Measurements from ENCODE around the gene RPP38.

The RPP38 gene

DNA sequence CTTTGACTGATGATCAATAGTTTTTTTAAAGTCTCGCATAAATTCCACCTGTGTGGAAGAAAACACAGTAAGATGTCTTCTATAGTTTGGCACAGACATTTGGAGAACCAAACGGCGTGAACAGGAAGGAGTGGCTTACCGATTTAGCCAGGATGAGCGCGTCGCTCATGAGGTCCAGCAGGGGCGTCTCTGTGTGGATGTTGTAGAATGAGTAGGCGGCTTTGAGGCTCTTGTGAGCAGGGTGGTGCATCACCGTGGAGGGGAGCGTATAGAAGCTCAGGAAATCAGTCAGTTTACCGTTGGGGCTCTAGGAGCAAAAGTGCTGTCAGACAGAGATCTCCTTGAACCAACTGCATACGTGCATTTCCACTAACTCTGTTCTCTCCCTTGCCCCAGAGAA lies 15.5 kb downstream of the RPP38 start:
- peak; percentile 9 for DNase-seq (ENCODE audit: low read depth, low spot score)
- H3K36me3 ChIP-seq (ENCODE audit: insufficient read depth, insufficient read length, low read length), result peaks cover 30% of the 10 kb centered on the region
- no peak overlapping the region for H3K4me3 ChIP-seq (ENCODE audit: insufficient read length, low read depth)
- no peaks in the 10 kb centered on the region; the same call in 1 of the 2 replicates for H3K9me3 ChIP-seq (ENCODE audit: insufficient read depth, low read length)
- H3K4me1 ChIP-seq (ENCODE audit: insufficient read depth, insufficient read length), result no peaks in the 10 kb centered on the region
- no peaks in the 10 kb centered on the region for H3K27me3 ChIP-seq (ENCODE audit: insufficient read depth, insufficient read length)
- H3K9ac ChIP-seq (ENCODE audit: insufficient read length, low read depth), result no peak overlapping the region
- TF ChIP-seq ZNF274 (IDR thresholded peaks at IDR 0.05; ENCODE audit: low read depth, low read length) (no peak), SUZ12 (IDR thresholded peaks at IDR 0.05; ENCODE audit: extremely low read depth, insufficient read depth, insufficient read length) (no peak), YY1 (IDR thresholded peaks at IDR 0.05; ENCODE audit: insufficient read depth, insufficient read length) (no peak)

- peaks cover 30% of the 10 kb centered on the region for H3K36me3 ChIP-seq (ENCODE audit: insufficient read depth, insufficient read length, low read length)
- H3K4me1 ChIP-seq (ENCODE audit: insufficient read depth, insufficient read length), result no peaks in the 10 kb centered on the region
- no peaks in the 10 kb centered on the region; the same call in 1 of the 2 replicates for H3K9me3 ChIP-seq (ENCODE audit: insufficient read depth, low read length)
- H3K4me3 ChIP-seq (ENCODE audit: insufficient read length, low read depth), result no peak overlapping the region
- DNase-seq (ENCODE audit: low read depth, low spot score), result no peak
- no peak for TF ChIP-seq SUZ12 (IDR thresholded peaks at IDR 0.05; ENCODE audit: extremely low read depth, insufficient read depth, insufficient read length)
- no peak for TF ChIP-seq ZNF274 (IDR thresholded peaks at IDR 0.05; ENCODE audit: low read depth, low read length)
- no peak for TF ChIP-seq YY1 (IDR thresholded peaks at IDR 0.05; ENCODE audit: insufficient read depth, insufficient read length)
- no peak overlapping the region for H3K9ac ChIP-seq (ENCODE audit: insufficient read length, low read depth)
- no peaks in the 10 kb centered on the region for H3K27me3 ChIP-seq (ENCODE audit: insufficient read depth, insufficient read length)
Measured at GRCh38 chr10:15113766-15114165, 16.6 kb downstream of the RPP38 start.

DNA sequence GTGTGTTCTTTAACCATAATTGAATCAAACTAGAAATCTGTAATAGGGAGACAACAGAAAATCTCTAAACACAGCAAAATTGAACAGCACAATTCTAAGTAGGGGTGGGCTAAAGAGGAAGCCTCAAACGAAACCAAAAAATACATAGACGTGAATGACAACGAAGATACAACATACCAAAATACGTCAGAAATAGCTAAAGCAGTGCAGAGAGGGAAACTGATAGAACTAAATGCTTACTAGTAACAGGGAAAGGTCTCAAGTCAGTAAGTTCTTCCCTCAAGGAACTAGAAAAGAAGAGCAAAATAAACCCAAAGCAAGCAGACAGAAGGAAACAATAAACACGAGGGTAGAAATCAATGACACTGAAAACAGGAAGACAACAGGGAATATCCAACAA lies 19.1 kb downstream of the RPP38 start:
- Histone ChIP-seq H3K27me3 (ENCODE audit: insufficient read depth, insufficient read length) (no peaks in the 10 kb centered on the region), H3K4me3 (ENCODE audit: insufficient read length, low read depth) (no peak overlapping the region), H3K36me3 (ENCODE audit: insufficient read depth, insufficient read length, low read length) (peaks cover 39% of the 10 kb centered on the region), H3K9ac (ENCODE audit: insufficient read length, low read depth) (no peak overlapping the region), H3K4me1 (ENCODE audit: insufficient read depth, insufficient read length) (no peaks in the 10 kb centered on the region), H3K9me3 (ENCODE audit: insufficient read depth, low read length) (no peaks in the 10 kb centered on the region; the same call in 1 of the 2 replicates)
- TF ChIP-seq SUZ12 (IDR thresholded peaks at IDR 0.05; ENCODE audit: extremely low read depth, insufficient read depth, insufficient read length), result no peak
- DNase-seq (ENCODE audit: low read depth, low spot score), result no peak

GRCh38 chr10:15118615-15119014 lies 21.5 kb downstream of the RPP38 start:
- Histone ChIP-seq H3K4me1 (ENCODE audit: insufficient read depth, insufficient read length) (no peaks in the 10 kb centered on the region), H3K4me3 (ENCODE audit: insufficient read length, low read depth) (no peak overlapping the region), H3K9me3 (ENCODE audit: insufficient read depth, low read length) (no peaks in the 10 kb centered on the region; the same call in 1 of the 2 replicates), H3K27me3 (ENCODE audit: insufficient read depth, insufficient read length) (no peaks in the 10 kb centered on the region), H3K9ac (ENCODE audit: insufficient read length, low read depth) (no peak overlapping the region), H3K36me3 (ENCODE audit: insufficient read depth, insufficient read length, low read length) (peaks cover 29% of the 10 kb centered on the region)
- DNase-seq (ENCODE audit: low read depth, low spot score), result no peak
- TF ChIP-seq SUZ12 (IDR thresholded peaks at IDR 0.05; ENCODE audit: extremely low read depth, insufficient read depth, insufficient read length), result no peak
- TF ChIP-seq ZNF274 (IDR thresholded peaks at IDR 0.05; ENCODE audit: low read depth, low read length), result no peak
- TF ChIP-seq YY1 (IDR thresholded peaks at IDR 0.05; ENCODE audit: insufficient read depth, insufficient read length), result no peak

DNA sequence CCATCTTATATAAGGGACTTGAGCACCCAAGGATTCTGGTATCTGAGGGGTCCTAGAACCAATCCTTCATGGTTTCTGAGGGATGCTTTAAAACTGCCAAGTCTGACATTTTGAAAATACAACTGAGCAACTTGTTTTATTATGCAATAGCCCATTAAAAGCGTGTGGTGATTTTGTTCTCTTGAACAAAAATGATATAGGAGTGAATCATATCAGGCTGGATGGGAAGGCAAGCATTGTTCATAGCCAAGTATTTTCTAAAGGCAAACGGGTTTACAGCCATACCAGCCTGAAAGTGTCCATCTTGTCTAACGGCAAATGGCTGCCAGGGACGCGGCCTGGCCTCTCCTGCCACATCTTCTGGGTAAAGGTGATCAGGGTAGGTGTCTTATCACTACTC lies 23.4 kb downstream of the RPP38 start:
- DNase-seq (ENCODE audit: low read depth, low spot score), result no peak
- TF ChIP-seq SUZ12 (IDR thresholded peaks at IDR 0.05; ENCODE audit: extremely low read depth, insufficient read depth, insufficient read length), result no peak
- no peak for TF ChIP-seq ZNF274 (IDR thresholded peaks at IDR 0.05; ENCODE audit: low read depth, low read length)
- TF ChIP-seq YY1 (IDR thresholded peaks at IDR 0.05; ENCODE audit: insufficient read depth, insufficient read length), result no peak
- H3K36me3 ChIP-seq (ENCODE audit: insufficient read depth, insufficient read length, low read length), result peaks cover 32% of the 10 kb centered on the region

GRCh38 chr10:15121707-15122106 lies 24.6 kb downstream of the RPP38 start:
- Histone ChIP-seq H3K36me3 (ENCODE audit: insufficient read depth, insufficient read length, low read length) (peaks cover 36% of the 10 kb centered on the region), H3K9ac (ENCODE audit: insufficient read length, low read depth) (no peak overlapping the region), H3K9me3 (ENCODE audit: insufficient read depth, low read length) (no peaks in the 10 kb centered on the region; the same call in 1 of the 2 replicates), H3K27me3 (ENCODE audit: insufficient read depth, insufficient read length) (no peaks in the 10 kb centered on the region), H3K4me3 (ENCODE audit: insufficient read length, low read depth) (no peak overlapping the region), H3K4me1 (ENCODE audit: insufficient read depth, insufficient read length) (no peaks in the 10 kb centered on the region)
- no peak for DNase-seq (ENCODE audit: low read depth, low spot score)
- TF ChIP-seq SUZ12 (IDR thresholded peaks at IDR 0.05; ENCODE audit: extremely low read depth, insufficient read depth, insufficient read length) (no peak), YY1 (IDR thresholded peaks at IDR 0.05; ENCODE audit: insufficient read depth, insufficient read length) (no peak), ZNF274 (IDR thresholded peaks at IDR 0.05; ENCODE audit: low read depth, low read length) (no peak)

More for the DNA sequence above, 23.4 kb downstream of the RPP38 start:
- Histone ChIP-seq H3K4me3 (ENCODE audit: insufficient read length, low read depth) (no peak overlapping the region), H3K27me3 (ENCODE audit: insufficient read depth, insufficient read length) (no peaks in the 10 kb centered on the region), H3K9ac (ENCODE audit: insufficient read length, low read depth) (no peak overlapping the region), H3K4me1 (ENCODE audit: insufficient read depth, insufficient read length) (no peaks in the 10 kb centered on the region), H3K9me3 (ENCODE audit: insufficient read depth, low read length) (no peaks in the 10 kb centered on the region; the same call in 1 of the 2 replicates)

GRCh38 chr10:15122477-15123030 lies 25.4 kb downstream of the RPP38 start:
- Histone ChIP-seq H3K27me3 (ENCODE audit: insufficient read depth, insufficient read length) (no peaks in the 10 kb centered on the region), H3K9me3 (ENCODE audit: insufficient read depth, low read length) (no peaks in the 10 kb centered on the region), H3K9ac (ENCODE audit: insufficient read length, low read depth) (no peak overlapping the region), H3K36me3 (ENCODE audit: insufficient read depth, insufficient read length, low read length) (peaks cover 36% of the 10 kb centered on the region), H3K4me1 (ENCODE audit: insufficient read depth, insufficient read length) (no peaks in the 10 kb centered on the region), H3K4me3 (ENCODE audit: insufficient read length, low read depth) (no peak overlapping the region)
- TF ChIP-seq YY1 (IDR thresholded peaks at IDR 0.05; ENCODE audit: insufficient read depth, insufficient read length) (no peak), ZNF274 (IDR thresholded peaks at IDR 0.05; ENCODE audit: low read depth, low read length) (no peak), SUZ12 (IDR thresholded peaks at IDR 0.05; ENCODE audit: extremely low read depth, insufficient read depth, insufficient read length) (no peak)
- no peak for DNase-seq (ENCODE audit: low read depth, low spot score)

All from NT2/D1 (cell line).